K562 (cell line): ENCODE data around the gene SLC43A1. TPM values are rescaled to one million over a fixed set of nuclear protein-coding genes. Genes with fewer than 3 reads are reported as not detected.

ENCODE experiments used
- ATF1 ChIP-seq, 2 experiments: fragments of 450-650 bp in 1 of 2; IDR thresholded peaks; 2 replicates each; pipeline ENCODE4 v1.6.1; 2016; ENCODE audit warnings: missing compliant biosample characterization in 1 of 2, missing genetic modification characterization in 1 of 2
- CBFA2T2 ChIP-seq: fragments of 450-650 bp; conservative IDR thresholded peaks from 2 replicates; pipeline ENCODE4 v1.6.1; 2017; ENCODE audit warnings: mild to moderate bottlenecking
- CHD1 ChIP-seq: fragments of 200-600 bp; sonication (generic); IDR thresholded peaks from one replicate; pipeline ENCODE4 v1.6.1; 2012; ENCODE audit warnings: mild to moderate bottlenecking, moderate library complexity, low read length, inconsistent platforms
- EGR1 ChIP-seq: fragments of 450-650 bp; conservative IDR thresholded peaks from 2 replicates; pipeline ENCODE4 v1.6.1; 2017; ENCODE audit warnings: mild to moderate bottlenecking
- EP300 ChIP-seq: IDR thresholded peaks from 2 replicates; pipeline ENCODE4 v1.6.1; 2012; ENCODE audit warnings: low read length, improper control_type of control experiment
- HDAC6 ChIP-seq: IDR thresholded peaks from 2 replicates; pipeline ENCODE4 v1.6.1; 2012; ENCODE audit warnings: low read depth, mild to moderate bottlenecking, control low read depth, inconsistent platforms, low read length, moderate library complexity
- MED1 ChIP-seq: sonication (generic); formaldehyde crosslinking; IDR thresholded peaks from 2 replicates; pipeline ENCODE4 v1.8.1; 2023; ENCODE audit warnings: missing genetic modification reagents, borderline replicate concordance
- MTA2 ChIP-seq: fragments of 450-650 bp; IDR thresholded peaks from 2 replicates; pipeline ENCODE4 v1.6.1; 2016; ENCODE audit warnings: low read depth
- NCOR1 ChIP-seq: fragments of 450-650 bp; IDR thresholded peaks from 2 replicates; pipeline ENCODE4 v1.6.1; 2016; ENCODE audit warnings: mild to moderate bottlenecking, moderate library complexity
- NFRKB ChIP-seq: fragments of 450-650 bp; IDR thresholded peaks from 2 replicates; pipeline ENCODE4 v1.6.1; 2016; ENCODE audit warnings: low read depth
- NR2C2 ChIP-seq, 2 experiments: fragments of 200-800 bp in 1 of 2; sonication (Bioruptor generic) in 1 of 2; sonication (generic) in 1 of 2; formaldehyde crosslinking in 1 of 2; IDR thresholded peaks; 2 replicates each; pipeline versions ENCODE4 v1.6.1 to v1.8.0; 2016 to 2022; ENCODE audit warnings: mild to moderate bottlenecking in 1 of 2, missing compliant biosample characterization in 1 of 2, missing genetic modification characterization in 1 of 2, missing genetic modification reagents in 1 of 2
- PRPF4 ChIP-seq: fragments of 200-400 bp; formaldehyde crosslinking; IDR thresholded peaks from one replicate; pipeline ENCODE4 v1.6.1; 2017; ENCODE audit warnings: low read length, low read depth, mild to moderate bottlenecking; ENCODE audit not compliant: insufficient read depth, poor library complexity, severe bottlenecking
- RFX7 ChIP-seq: fragments of 250-450 bp; sonication (Bioruptor Pico); IDR thresholded peaks from 2 replicates; pipeline ENCODE4 v1.5.1; 2021; ENCODE audit warnings: mild to moderate bottlenecking
- TRIM24 ChIP-seq, 2 experiments: fragments of 450-650 bp; IDR thresholded peaks; 2 replicates each; pipeline ENCODE4 v1.6.1; 2016
- YY1 ChIP-seq, 3 experiments: IDR thresholded peaks; 2 replicates each; pipeline ENCODE4 v1.6.1; 2011; ENCODE audit warnings: low read length in 2 of 3, mild to moderate bottlenecking in 2 of 3, moderate library complexity in 2 of 3, borderline replicate concordance in 1 of 3, control low read depth in 1 of 3, low read depth in 1 of 3; ENCODE audit not compliant: insufficient read depth in 3 of 3, insufficient replicate concordance in 2 of 3, control insufficient read depth in 1 of 3, insufficient read length in 1 of 3; ENCODE audit errors: extremely low read depth in 1 of 3
- ZBED1 ChIP-seq: IDR thresholded peaks from 2 replicates; pipeline ENCODE4 v1.6.1; 2014
- ZBTB1 ChIP-seq: sonication (generic); formaldehyde crosslinking; IDR thresholded peaks from 2 replicates; pipeline ENCODE4 v1.8.1; 2023; ENCODE audit warnings: missing genetic modification reagents, low read depth, mild to moderate bottlenecking, borderline replicate concordance
- ZNF174 ChIP-seq: fragments of 250-450 bp; sonication (Bioruptor Pico); IDR thresholded peaks from 2 replicates; pipeline ENCODE4 v1.4.0; 2020; ENCODE audit warnings: mild to moderate bottlenecking
- ZNF175 ChIP-seq: fragments of 200-800 bp; sonication (Bioruptor generic); IDR thresholded peaks from 2 replicates; pipeline ENCODE4 v1.6.1; 2016; ENCODE audit warnings: low read depth, mild to moderate bottlenecking, missing genetic modification characterization, missing compliant biosample characterization
- ZNF695 ChIP-seq: fragments of 450-650 bp; formaldehyde crosslinking; IDR thresholded peaks from 2 replicates; pipeline ENCODE4 v1.4.0; 2020; ENCODE audit warnings: mild to moderate bottlenecking, moderate library complexity
- ZNF699 ChIP-seq: fragments of 250-450 bp; sonication (Bioruptor Pico); IDR thresholded peaks from 2 replicates; pipeline ENCODE4 v1.8.0; 2021; ENCODE audit warnings: mild to moderate bottlenecking, moderate library complexity; ENCODE audit not compliant: insufficient replicate concordance
- polyA plus RNA-seq, 8 experiments: library from polyadenylated mRNA; depleted of rRNA in 4 of 8; stranded (reverse) in 5 of 8; unstranded in 3 of 8; fragments of >200 nt; fragmentation: Nextera tagmentation in 2 of 8; fragmentation: Illumina TruSeq in 1 of 8; extraction: Ambion mirVana in 2 of 8; extraction: Trizol in 1 of 8; gene quantifications; 2 replicates each; pipeline versions ENCODE4 v1.2.1 to v1.2.3, GENCODE V29; 2011 to 2014; ENCODE audit warnings: inconsistent platforms in 1 of 8, missing spikeins in 1 of 8
- total RNA-seq, 7 experiments: library from RNA; depleted of rRNA in 6 of 7; stranded (reverse); fragments of >200 nt in 6 of 7; fragmentation: Illumina TruSeq in 2 of 7; extraction: Trizol in 2 of 7; gene quantifications; 2 replicates each; pipeline versions ENCODE4 v1.2.1 to v1.2.3, GENCODE V29; 2011 to 2021; ENCODE audit warnings: low replicate concordance in 1 of 7
- TF ChIP-seq, protein P1 (sequence below): conservative IDR thresholded peaks from 2 replicates; pipeline ENCODE4 v1.6.1; 2011; ENCODE audit warnings: low read depth, mild to moderate bottlenecking, low read length; ENCODE audit not compliant: control insufficient read depth
- TF ChIP-seq, protein P2 (sequence below): fragments of 450-650 bp; conservative IDR thresholded peaks from 2 replicates; pipeline ENCODE4 v1.6.1; 2016; ENCODE audit warnings: missing genetic modification characterization, low read depth, mild to moderate bottlenecking, control low read depth, missing compliant biosample characterization

The SLC43A1 gene
- total and polyA plus RNA-seq, 9 of the 15 experiments (the other 6 are each of a cell fraction or from before 2014, with no cell fraction given) = 2.6 to 41.8 (median 24.6) TPM

DNA sequence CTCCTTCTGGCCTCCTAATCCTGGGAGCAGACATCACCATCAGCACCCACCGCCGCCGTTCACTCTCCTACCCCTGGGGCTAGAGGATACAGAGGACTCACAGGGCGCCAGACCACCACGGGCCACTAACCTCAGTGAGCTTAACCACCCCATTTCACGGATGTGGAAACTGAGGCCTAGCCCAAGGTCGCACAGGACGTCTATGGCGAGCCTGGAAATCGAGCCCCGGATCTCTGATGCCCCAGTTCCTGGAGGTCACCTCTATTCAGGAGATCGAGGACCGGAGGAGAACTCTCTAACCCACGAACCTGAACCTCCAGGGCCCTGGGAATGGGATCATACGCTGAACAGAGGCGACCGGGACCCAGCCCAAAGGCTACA lies 14.7 kb upstream of the SLC43A1 start (continued):
- no peak for TF ChIP-seq MTA2
- TF ChIP-seq HDAC6 = no peak
- no peak for TF ChIP-seq TRIM24 (IDR thresholded peaks at IDR 0.05)
- no peak for TF ChIP-seq RFX7 (CRISPR knock-in tag)
- TF ChIP-seq ZNF695 = no peak
- no peak for TF ChIP-seq MED1
- TF ChIP-seq EGR1 = no peak
- peak; percentile 48; the same call in 1 of the 2 replicates for TF ChIP-seq NFRKB
- no peak for TF ChIP-seq ZNF699 (CRISPR knock-in tag)
- TF ChIP-seq ZNF174 = no peak
- TF ChIP-seq ATF1 (CRISPR knock-in tag; IDR thresholded peaks at IDR 0.05) = no peak
- no peak for TF ChIP-seq ATF1 (tag; IDR thresholded peaks at IDR 0.05)
- no peak for TF ChIP-seq EP300
- no peak for TF ChIP-seq ZBED1
- TF ChIP-seq CHD1 = peak; percentile 76
- no peak for TF ChIP-seq CBFA2T2
- no peak for TF ChIP-seq NCOR1
- no peak for TF ChIP-seq PRPF4
- peak; percentile 36; the same call in 1 of the 2 replicates for TF ChIP-seq NR2C2 (CRISPR knock-in tag; IDR thresholded peaks at IDR 0.05)
- no peak for TF ChIP-seq NR2C2 (tag; IDR thresholded peaks at IDR 0.05)
- no peak for TF ChIP-seq ZBTB1 (CRISPR knock-in tag)
- no peak for TF ChIP-seq YY1 (IDR thresholded peaks at IDR 0.05; ENCODE audit: borderline replicate concordance in 1 of 3, control insufficient read depth in 1 of 3, extremely low read depth in 1 of 3, insufficient read depth in 3 of 3, insufficient read length in 1 of 3, insufficient replicate concordance in 2 of 3, low read depth in 1 of 3, low read length in 2 of 3)
- TF ChIP-seq, protein P1, sequence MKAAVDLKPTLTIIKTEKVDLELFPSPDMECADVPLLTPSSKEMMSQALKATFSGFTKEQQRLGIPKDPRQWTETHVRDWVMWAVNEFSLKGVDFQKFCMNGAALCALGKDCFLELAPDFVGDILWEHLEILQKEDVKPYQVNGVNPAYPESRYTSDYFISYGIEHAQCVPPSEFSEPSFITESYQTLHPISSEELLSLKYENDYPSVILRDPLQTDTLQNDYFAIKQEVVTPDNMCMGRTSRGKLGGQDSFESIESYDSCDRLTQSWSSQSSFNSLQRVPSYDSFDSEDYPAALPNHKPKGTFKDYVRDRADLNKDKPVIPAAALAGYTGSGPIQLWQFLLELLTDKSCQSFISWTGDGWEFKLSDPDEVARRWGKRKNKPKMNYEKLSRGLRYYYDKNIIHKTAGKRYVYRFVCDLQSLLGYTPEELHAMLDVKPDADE = no peak
- no peak for TF ChIP-seq ZNF175 (CRISPR knock-in tag)
- TF ChIP-seq, protein P2, sequence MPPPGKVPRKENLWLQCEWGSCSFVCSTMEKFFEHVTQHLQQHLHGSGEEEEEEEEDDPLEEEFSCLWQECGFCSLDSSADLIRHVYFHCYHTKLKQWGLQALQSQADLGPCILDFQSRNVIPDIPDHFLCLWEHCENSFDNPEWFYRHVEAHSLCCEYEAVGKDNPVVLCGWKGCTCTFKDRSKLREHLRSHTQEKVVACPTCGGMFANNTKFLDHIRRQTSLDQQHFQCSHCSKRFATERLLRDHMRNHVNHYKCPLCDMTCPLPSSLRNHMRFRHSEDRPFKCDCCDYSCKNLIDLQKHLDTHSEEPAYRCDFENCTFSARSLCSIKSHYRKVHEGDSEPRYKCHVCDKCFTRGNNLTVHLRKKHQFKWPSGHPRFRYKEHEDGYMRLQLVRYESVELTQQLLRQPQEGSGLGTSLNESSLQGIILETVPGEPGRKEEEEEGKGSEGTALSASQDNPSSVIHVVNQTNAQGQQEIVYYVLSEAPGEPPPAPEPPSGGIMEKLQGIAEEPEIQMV (tag) = no peak
